ENCODE measurements around the gene UBE4A. TPM values are rescaled to one million over a fixed set of nuclear protein-coding genes. Genes with fewer than 3 reads are reported as not detected.

UBE4A gene
- total RNA-seq, 2 donors from 2014 or later, result 39.6 to 42.6 TPM

GRCh38 chr11:118358071-118358470, 1.3 kb upstream of the UBE4A start:
- no peak for DNase-seq
- WGBS, 2 experiments (ENCODE audit: insufficient coverage in 1 of 2, insufficient read length in 1 of 2), result 65% methylated on average over 3 of the region's 3 CpGs; no CpG with 5 or more reads in 1 of the 2 experiments
- no peak for TF ChIP-seq CTCF (conservative IDR thresholded peaks at IDR 0.05)
- H3K4me3 ChIP-seq (ENCODE audit: low read length), result no peak overlapping the region
- no peaks in the 10 kb centered on the region for H3K9me3 ChIP-seq (ENCODE audit: control insufficient read depth, low read length)
- H3K36me3 ChIP-seq (ENCODE audit: control insufficient read depth, insufficient read depth, low read length), result no peaks in the 10 kb centered on the region
- Mint-ChIP-seq H3K27ac (no peak overlapping the region), H3K27me3 (ENCODE audit: insufficient read depth) (peaks cover 26% of the 10 kb centered on the region), H3K4me1 (peaks cover 6% of the 10 kb centered on the region), H3K9me3 (peaks cover 3% of the 10 kb centered on the region), H3K36me3 (ENCODE audit: low read depth) (no peaks in the 10 kb centered on the region), H3K4me3 (no peak overlapping the region)
- peaks cover 36% of the 10 kb centered on the region for H3K27me3 ChIP-seq (ENCODE audit: control insufficient read depth, insufficient read depth, low read length, poor library complexity, severe bottlenecking)
- no peak overlapping the region for H3K9ac ChIP-seq (ENCODE audit: extremely low read depth, low read length, poor library complexity, severe bottlenecking)
- no peaks in the 10 kb centered on the region for H3K4me1 ChIP-seq (ENCODE audit: control insufficient read depth, insufficient read depth, low read length)
- no peak overlapping the region for H3K27ac ChIP-seq (ENCODE audit: low read depth, low read length)

GRCh38 chr11:118364956-118365615, 5.7 kb downstream of the UBE4A start:
- WGBS, 2 experiments (ENCODE audit: insufficient coverage in 1 of 2, insufficient read length in 1 of 2), result 90 to 93% methylated on average over 2 to 3 of the region's 3 CpGs
- H3K4me1 Mint-ChIP-seq, result peaks cover 5% of the 10 kb centered on the region
- H3K27me3 ChIP-seq (ENCODE audit: control insufficient read depth, insufficient read depth, low read length, poor library complexity, severe bottlenecking), result no peaks in the 10 kb centered on the region
- no peaks in the 10 kb centered on the region for H3K9me3 ChIP-seq (ENCODE audit: control insufficient read depth, low read length)
- H3K36me3 Mint-ChIP-seq (ENCODE audit: low read depth), result peaks cover 31% of the 10 kb centered on the region
- no peak overlapping the region for H3K27ac ChIP-seq (ENCODE audit: low read depth, low read length)
- no peaks in the 10 kb centered on the region for H3K9me3 Mint-ChIP-seq
- no peak for TF ChIP-seq CTCF (conservative IDR thresholded peaks at IDR 0.05)
- H3K4me3 ChIP-seq (ENCODE audit: low read length), result no peak overlapping the region
- no peaks in the 10 kb centered on the region for H3K4me1 ChIP-seq (ENCODE audit: control insufficient read depth, insufficient read depth, low read length)
- no peak overlapping the region for H3K4me3 Mint-ChIP-seq
- DNase-seq, result no peak
- no peaks in the 10 kb centered on the region for H3K27me3 Mint-ChIP-seq (ENCODE audit: insufficient read depth)
- H3K36me3 ChIP-seq (ENCODE audit: control insufficient read depth, insufficient read depth, low read length), result peaks cover 54% of the 10 kb centered on the region
- no peak overlapping the region for H3K9ac ChIP-seq (ENCODE audit: extremely low read depth, low read length, poor library complexity, severe bottlenecking)
- H3K27ac Mint-ChIP-seq, result no peak overlapping the region

- H3K27ac ChIP-seq (ENCODE audit: low read depth, low read length), result no peak overlapping the region
- H3K9me3 ChIP-seq (ENCODE audit: control insufficient read depth, low read length), result no peaks in the 10 kb centered on the region
- H3K9me3 Mint-ChIP-seq, result no peaks in the 10 kb centered on the region
- no peak for TF ChIP-seq CTCF (conservative IDR thresholded peaks at IDR 0.05)
- no peak overlapping the region for H3K27ac Mint-ChIP-seq
- H3K27me3 ChIP-seq (ENCODE audit: control insufficient read depth, insufficient read depth, low read length, poor library complexity, severe bottlenecking), result no peaks in the 10 kb centered on the region
- DNase-seq, result no peak
- no peak overlapping the region for H3K4me3 ChIP-seq (ENCODE audit: low read length)
- no peaks in the 10 kb centered on the region for H3K4me1 Mint-ChIP-seq
- WGBS, 2 experiments (ENCODE audit: insufficient coverage in 1 of 2, insufficient read length in 1 of 2), result 86 to 95% methylated on average over 1 of the region's 1 CpG
- peaks cover 42% of the 10 kb centered on the region for H3K36me3 Mint-ChIP-seq (ENCODE audit: low read depth)
- no peaks in the 10 kb centered on the region for H3K4me1 ChIP-seq (ENCODE audit: control insufficient read depth, insufficient read depth, low read length)
- H3K9ac ChIP-seq (ENCODE audit: extremely low read depth, low read length, poor library complexity, severe bottlenecking), result no peak overlapping the region
- H3K4me3 Mint-ChIP-seq, result no peak overlapping the region
- peaks cover 65% of the 10 kb centered on the region for H3K36me3 ChIP-seq (ENCODE audit: control insufficient read depth, insufficient read depth, low read length)
- H3K27me3 Mint-ChIP-seq (ENCODE audit: insufficient read depth), result no peaks in the 10 kb centered on the region
These were observed 6.9 kb downstream of the UBE4A start for GRCh38 chr11:118366287-118366686.

Data from endodermal cell (in vitro differentiated cells).